H4 (cell line): ENCODE measurements around the gene CADM4. TPM values are rescaled to one million over a fixed set of nuclear protein-coding genes. Genes with fewer than 3 reads are reported as not detected.
"Not testable (repeated sequence)": the region's sequence is repeated elsewhere in the genome, so short reads cannot be mapped to it uniquely, and the experiment has no call there.

Source experiments
- DNase-seq: peaks from one replicate; pipeline ENCODE4 v3.0.0-alpha.2; 2015; ENCODE audit warnings: low spot score
- total RNA-seq: library from RNA; depleted of rRNA; stranded (reverse); fragments of >200 nt; shearing (Covaris generic); gene quantifications from 2 replicates; pipeline ENCODE4 v1.2.3, GENCODE V29; 2014

Gene CADM4
- total RNA-seq, 1 experiment from 2014 or later = 2.2 TPM

DNA sequence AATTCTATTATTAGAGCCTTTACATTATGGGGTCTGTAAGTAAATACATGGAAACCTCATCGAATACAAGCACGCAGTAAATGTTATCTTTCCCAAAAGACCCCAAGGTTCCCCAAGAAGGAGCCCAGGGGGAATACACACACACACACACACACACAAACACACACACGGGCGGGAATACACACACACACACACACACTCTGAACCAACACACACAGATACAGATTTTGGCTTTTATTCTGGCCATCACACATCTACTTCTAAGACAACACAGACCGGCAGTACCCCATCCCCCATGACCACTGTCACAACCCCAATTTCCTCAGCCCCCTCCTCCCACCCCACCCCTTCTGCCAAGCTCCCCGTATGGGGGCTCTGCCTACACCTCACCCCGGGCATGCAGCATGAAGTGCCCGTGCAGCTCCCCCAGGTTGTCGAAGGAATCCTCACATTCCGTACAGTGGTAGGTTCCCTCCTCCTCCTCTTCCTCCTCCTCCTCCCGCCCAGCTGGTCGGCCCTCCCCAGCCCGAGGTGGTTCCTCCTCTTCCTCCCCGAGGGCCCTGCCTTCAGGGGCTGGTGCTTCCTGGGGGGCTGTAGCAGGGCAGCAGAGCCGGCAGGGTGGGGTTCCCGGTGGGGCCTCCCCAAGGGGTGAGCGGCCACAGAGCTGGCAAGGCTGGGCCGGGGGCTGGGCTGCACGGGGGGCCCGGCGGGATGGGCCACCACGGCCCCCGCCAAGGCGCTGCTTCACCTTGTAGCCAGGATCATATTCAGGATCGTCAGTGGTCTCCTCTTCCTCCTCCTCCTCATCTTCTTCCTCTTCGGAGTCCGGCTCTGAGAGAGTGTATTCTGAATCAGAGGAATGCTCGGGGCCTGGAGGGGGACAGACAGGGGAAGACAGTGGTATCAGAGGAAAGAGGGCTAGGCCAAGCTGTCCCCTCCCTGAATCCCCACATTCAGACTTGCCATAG, 32.1 kb downstream of the CADM4 start:
- no peak for DNase-seq

DNA sequence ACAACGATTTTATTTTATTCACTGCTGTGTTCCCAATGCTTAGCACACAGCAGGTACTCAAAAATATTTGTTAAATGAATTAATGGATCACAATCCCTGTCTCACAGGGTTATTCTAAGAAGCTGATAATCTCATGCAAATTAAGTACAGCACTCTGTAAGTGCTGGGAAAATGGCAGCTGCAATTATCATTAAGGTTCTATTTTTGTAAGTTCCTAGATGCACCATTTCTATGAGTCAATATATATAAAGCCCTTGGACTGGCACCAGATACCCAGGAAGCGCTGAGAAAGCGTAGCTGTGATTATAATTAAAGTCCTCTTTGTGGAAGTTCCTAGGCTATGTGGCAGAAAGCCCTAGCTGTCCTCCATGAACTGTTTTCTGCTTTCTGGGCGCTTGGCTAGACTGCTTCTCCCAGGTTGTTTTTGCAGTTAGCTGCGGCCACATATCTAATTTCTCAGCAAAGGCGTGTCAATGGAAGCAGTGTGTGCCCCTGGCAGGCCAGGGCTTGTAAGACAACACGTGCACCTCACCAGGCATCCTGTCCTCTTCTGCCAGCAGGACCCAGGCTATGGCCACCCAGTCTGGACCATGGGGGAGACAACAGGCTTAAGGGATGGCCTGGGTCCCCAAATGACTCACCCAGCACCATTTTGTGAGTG, 33.0 kb downstream of the CADM4 start:
- DNase-seq = no peak

DNA sequence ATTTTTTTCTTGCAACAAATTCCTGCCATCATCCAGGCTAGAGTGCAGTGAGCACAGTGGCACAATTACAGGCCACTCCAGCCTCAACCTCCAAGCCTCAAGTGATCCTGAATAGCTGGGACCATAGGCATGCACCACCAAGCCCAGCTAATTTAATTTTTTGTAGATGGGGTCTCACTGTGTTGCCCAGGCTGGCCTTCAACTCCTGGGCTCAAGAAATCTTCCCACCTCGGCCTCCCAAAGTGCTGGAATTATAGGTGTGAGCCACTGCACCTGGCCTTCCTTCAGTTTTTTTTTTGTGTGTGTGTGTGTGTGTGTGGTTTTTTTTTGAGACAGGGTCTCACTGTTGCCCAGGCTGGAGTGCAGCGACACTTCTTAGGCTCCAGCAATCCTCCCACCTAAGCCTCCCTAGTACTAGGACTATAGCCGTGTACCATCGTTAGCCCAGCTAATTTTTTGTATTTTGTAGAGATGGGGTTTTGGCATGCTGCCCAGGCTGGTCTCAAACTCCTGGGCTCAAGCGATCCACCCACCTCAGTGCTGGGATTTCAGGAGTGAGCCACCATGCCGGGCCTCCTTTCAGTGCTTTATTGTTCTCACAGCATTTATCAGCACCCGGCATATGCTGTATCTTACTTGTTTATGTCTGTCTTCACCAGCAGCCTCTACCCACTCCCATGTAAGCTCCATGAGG, 33.6 kb downstream of the CADM4 start:
- DNase-seq = no peak

DNA sequence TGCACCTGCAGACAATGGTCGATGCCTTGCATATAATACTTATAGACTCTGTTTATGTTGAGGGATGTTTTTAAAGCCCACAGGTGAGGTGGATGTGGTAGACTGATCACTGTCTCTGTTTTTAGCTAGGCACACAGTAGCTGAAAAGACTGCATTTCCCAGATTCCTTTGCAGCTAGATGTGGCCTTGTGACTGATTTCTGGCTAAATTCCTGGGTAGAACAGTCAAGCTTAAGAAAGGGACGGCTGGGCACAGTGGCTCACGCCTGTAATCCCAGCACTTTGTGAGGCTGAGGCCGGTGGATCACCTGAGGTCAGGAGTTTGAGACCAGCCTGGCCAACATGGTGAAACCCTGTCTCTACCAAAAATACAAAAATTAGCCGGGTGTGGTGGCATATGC, 39.3 kb downstream of the CADM4 start:
- not testable (repeated sequence) for DNase-seq

DNA sequence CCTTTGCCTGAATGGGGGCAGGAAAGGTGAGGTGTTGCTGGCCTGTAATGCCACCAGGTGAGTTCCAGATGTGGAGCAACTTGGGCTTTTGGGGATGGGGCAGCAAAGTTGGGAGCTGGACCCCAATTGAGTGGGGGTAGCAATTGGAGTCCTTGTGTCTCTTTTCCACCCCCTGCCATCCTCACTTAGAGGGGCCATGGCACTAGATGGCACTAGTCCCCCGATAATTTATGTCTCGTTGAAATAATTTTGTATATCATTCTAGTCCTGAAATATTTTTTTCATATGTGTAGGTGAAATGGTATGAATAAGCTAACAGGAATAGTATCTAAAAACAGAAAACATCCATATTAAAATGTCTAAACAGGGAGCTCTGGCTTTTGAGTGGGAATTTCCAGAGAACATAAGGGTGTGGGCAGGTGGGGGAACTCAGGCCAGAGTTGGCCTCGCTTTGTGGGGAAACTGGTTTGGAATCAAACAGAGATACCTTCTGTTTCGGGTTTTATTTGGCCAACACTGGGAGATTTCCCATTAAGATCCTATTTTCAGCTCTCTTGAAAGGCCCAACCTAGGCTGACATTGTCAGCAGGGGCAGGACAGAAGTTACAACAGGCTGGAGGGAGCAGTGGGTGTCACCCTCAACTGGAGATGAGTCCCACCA, 39.9 kb downstream of the CADM4 start:
- DNase-seq = no peak

DNA sequence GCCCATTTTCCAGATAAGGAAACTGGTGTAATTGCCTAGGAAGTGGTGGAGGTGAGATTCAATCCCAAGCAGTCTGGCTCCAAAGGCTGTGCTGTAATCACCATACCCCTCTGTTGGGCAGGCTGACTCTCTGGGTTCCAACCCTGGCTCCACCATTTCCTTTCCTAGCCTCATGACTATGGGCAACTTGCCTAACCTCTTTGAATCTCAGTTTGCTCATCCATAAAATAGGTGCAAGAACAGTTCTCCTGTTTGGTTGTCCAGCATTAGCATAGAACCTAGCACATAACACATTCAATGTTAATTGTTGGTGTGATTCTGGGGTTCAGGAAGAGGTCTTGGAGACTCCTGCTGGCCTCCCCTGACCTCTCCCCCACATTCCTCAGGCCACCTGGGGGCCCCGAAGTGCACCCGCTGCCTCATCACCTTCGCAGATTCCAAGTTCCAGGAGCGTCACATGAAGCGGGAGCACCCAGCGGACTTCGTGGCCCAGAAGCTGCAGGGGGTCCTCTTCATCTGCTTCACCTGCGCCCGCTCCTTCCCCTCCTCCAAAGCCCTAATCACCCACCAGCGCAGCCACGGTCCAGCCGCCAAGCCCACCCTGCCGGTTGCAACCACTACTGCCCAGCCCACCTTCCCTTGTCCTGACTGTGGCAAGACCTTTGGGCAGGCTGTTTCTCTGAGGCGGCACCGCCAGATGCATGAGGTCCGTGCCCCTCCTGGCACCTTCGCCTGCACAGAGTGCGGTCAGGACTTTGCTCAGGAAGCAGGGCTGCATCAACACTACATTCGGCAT, 41.0 kb downstream of the CADM4 start:
- no peak for DNase-seq

DNA sequence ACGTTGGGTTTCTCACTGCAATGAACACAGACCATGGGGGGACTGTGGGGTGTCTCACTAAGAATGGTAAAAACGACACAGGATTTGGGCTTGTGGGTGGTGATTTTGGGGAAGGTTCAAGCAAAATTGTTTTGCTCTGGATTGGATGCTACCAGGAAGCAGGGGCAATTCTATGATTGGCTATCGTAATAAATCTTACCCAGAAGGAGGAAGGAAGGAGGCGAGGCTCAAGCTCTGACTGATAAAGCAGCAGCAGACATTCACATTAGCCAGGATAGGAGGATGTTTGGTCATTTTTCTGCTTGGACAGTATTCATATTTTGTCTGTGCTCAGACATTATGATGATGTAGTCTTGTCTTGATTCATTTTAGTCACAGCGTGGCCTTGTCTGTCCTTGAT, 41.8 kb downstream of the CADM4 start:
- no peak for DNase-seq

DNA sequence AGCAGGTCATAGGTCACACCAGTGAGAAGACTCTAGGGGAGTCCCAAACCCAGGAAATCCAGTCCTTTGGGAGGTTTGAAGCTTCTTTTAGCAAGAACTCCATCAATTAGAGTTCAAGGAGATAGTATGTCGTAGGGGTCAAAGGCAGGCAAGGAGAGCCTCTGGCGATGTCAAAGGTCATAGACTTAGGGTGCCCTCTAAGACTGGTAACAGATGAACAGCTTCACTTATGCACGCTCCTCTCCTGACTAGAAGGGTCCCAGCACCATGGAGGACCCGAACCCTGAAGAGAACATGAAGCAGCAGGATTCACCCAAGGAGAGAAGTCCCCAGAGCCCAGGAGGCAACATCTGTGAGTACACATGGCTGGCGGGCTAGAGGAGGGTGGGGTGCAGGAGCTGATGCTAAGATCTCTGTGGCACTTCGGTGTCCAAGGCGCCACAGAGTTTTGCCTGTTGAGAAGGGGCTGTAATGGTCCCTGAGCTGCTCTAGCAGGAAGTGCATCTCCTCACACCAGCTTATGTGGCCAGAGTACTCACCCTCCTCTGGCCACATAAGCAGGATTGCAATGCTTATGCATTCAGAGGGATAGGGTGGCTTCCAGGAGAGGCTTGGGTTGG, 42.7 kb downstream of the CADM4 start:
- no peak for DNase-seq

DNA sequence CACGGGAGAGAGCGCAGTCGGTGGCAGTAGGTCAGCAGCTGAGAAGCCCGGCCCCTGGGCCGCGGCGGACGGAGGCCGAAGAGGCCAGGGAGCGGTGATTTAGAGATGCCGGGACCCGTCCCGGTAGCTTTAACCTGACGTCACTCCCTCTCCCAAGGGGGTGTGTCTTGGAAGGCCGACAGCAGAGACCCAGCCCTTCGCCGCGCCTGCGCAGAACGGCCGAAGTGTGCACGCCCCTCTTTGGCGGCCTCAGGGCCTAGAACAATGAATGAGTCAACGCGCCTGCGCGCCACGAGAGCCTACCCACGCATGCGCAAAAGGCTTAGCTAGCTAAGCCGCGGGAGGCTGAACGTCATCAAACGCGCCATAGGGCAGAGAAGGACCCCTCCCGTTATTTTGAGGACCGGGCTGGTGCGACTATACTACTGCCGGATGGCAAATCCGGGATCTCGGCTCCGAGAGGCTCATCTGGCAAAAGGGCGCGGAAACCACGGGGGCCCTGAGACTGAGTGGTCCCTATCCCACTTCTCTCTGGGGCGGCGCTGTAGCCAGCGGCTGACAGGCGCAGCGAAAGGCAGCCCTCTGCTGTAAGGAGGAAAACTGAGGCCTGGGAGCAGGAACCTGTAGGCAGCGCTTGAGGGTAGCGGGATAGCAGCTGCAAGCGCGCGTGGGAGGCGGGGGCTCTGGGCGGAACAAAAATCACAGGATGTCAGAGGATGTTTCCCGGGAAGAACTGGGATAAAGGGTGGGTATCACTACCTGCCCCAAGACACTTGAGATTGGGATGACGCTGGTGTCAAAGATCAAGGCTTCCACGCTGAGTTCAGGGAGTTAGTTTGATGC, 43.4 kb downstream of the CADM4 start, which contains the start of the genes IRGQ and ZNF576:
TSS of gene IRGQ (minus strand) at position 136 of the 843 bp plus-strand sequence. CDS start 796 bp downstream, outside the sequence.
TSS of gene ZNF576 (plus strand) at position 597 of the 843 bp plus-strand sequence. CDS start 514 bp downstream, outside the sequence.
- peak; percentile 100 for DNase-seq

DNA sequence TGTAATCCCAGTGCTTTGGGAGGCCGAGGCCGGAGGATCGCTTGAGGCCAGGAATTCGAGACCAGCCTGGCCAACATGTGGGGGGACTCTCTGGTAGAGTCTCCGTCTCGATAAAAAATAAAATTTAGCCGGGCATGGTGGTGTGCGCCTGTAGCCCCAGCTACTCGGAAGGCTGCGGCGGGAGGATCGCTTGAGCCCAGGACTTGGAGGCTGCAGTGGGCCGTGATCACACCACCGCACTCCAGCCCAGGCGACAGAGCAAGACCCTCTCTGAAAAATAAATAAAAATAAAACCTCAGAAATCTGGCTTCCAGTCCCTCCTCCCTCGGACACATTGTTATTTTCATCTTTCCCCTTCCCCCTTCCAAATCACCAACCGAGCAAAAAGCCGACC, 44.0 kb downstream of the CADM4 start:
- DNase-seq = no peak

DNA sequence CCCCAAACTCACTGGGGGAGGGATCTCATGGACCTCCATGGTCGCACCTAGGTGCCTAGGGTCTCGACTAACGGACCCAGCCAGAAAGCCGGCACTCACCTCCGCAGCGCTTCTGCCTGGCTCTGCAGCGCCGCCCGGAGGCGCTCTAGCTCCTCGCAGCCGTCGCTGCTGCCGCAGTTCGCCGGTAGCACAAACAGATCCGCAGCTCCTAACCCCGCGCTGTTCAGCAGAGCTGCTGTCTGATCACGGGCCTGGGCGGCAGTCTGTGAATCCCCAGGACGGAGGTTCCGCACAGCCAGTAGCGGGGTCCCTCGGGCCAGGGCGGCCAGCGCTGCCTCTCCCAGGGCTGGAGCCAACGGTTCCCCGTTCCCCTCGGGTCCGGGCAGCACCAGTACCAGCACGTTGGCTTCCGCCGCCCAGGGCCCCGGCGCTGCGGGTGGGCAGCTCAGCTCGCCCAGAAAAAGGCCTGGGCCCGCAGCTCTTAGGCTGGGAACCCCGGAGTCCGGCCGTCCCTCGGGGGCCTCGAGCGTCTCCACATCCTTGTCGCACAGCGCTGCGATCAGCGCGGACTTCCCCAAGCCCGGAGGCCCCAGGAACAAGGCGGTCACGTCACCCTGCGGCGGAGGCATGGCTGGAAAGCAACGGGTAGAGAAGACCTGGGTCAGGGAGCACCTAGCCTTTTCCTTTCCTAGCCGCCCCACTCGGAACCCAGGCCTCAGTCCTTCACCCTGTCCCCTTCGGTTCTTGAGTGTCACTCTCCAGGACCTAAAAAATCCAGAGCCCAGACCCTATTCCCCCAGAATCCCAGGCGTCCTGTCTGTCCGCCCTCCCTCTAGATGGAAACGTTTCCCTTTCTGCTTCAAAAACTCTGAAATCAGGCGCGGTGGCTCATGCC, 44.7 kb downstream of the CADM4 start:
- DNase-seq = no peak

DNA sequence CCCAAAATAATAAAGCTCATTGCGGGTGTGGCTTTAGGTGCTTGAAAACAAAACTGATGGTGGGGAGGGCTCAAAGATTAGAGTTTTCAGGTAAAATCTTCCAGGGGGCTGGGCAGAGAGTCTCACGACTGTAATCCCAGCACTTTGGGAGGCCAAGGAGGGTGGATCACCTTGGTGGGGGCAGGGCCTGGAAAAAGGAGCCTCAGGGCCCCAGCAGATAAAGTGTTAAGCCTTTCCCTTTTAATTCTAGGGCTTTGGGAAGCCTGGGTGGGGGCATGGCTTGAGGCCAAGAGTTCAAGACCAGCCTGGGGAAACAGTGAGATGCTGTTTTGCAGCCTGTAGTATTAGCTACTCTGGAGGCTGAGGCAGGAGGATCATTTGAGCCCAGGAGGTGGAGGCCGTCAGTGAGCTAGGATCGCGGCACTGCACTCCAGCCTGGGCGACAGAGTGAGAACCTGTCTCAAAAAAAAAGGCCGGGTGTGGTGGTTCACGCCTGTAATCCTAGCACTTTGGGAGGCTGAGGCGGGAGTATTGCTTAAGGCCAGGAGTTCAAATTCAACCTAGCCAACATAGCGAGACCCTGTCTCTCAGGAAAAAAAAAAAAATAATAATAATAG, 45.5 kb downstream of the CADM4 start:
- no peak for DNase-seq

DNA sequence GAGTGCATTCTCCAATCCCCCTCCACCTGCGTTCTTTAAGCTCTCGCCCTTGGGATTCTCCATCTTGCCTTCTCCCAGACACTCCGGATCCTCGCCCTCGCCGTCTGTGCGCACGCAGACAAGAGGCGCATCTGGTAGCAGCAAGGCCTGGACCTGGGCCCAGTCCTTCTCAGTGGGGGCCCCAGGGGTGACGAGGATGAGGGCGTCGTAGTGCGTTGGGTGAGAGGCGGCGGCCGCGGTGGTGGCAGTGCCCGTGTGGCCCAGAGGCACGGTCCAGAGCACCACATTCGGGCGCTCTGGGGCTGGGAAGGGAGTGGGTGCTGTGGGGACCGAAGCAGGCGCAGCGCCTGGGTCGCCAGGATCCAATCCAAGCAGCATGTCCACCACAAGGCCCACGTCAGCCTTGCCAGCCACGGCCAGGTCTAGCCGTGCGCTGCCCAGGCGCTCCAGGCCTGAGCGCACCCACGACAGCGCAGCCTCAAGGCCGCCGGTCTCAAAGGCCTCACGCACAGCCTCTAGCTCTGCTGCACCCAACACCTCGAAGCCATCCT, 46.8 kb downstream of the CADM4 start:
- no peak for DNase-seq

DNA sequence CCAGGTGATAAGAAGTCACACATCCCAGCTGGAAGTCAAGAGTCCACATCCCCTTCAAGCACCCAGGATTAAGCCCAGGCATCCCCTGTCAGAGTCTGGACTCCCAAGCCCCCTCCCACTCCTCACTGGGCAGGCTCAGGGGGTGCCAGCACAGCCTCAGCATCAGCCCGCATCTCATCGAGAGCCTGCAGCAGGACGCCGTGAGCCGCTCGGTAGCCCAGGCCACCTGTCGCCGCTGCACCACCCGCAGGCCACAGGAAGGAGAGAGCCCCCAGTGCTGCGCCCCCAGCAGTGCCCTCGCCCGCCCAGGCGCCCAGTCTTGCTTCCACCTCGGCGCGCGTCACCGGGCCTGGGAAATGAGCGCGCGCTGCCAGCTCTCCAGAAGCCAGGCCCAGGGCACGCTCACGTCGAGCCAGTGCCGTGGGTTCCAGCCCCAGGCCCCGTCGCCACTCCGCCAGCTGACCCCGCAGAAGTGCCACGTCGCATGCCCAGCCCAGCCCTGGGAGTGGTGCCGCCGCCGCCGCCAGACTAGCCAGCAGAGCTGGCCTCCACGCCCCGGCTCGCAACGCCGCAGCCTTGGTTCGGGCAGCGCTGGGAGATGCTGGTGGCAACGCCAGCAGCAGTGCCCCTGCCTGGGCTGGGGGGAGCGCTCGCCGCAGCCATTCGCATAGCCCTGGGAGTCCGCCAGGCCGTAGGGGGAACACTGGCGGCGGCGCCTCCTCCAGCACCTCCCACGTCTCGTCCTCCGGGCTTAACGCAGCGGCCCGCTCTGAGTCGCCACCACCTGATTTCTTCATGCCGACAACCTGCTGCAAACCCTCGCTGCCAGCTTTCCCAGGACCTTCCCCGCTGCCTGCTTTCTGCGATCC, 47.5 kb downstream of the CADM4 start:
- no peak for DNase-seq

DNA sequence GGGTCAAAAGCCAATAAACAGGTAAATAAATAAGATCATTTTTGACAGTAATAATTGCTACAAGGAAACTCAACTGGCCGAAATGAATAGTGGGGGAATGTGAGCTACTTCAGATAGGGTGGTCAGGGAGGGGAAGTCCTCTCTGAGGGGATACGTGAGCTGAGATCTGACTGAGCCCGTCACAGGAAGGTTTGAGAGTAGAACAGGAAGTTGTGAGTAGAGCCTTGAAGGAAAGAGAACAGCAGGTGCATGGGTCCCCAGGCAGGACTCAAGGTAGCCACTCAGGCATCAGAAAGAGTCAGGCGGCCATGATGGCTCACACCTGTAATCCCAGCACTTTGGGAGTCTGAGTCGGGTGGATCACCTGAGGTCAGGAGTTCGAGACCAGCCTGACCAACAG, 50.0 kb downstream of the CADM4 start:
- no peak for DNase-seq

DNA sequence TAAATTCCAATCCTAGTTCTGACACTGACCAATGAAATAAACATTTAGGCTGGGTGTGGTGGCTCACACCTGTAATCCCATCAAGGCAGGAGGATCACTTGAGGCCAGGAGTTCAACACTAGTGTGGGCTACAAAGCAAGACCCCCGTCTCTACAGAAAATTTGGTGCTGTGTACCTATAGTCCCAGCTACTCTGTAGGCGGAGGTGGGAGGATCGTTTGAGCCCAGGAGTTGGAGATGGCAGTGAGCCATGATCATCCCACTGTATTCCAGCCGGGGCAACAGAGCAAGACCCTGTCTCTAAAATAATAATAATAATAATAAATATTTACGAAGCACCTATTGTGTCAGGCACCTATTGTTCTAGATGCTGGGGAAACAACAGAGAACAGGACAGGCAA, 50.4 kb downstream of the CADM4 start:
- DNase-seq = no peak

DNA sequence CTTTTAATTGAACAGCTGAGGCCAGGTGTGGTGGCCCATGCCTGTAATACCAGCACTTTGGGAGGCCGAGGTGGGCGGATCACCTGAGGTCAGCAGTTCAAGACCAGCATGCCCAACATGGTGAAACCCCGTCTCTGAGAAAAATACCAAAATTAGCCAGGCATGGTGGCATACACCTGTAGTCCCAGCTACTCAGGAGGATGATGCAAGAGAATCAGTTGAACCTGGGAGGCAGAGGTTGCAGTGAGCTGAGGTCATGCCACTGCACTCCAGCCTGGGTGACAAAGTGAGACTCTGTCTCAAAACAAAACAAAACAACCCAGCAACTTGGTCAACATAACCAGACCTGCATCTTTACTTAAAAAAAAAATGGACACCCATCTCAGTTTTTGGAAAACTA, 52.6 kb downstream of the CADM4 start:
- not testable (repeated sequence) for DNase-seq
